ENCODE data around the gene PANK4.

The PANK4 gene

DNA sequence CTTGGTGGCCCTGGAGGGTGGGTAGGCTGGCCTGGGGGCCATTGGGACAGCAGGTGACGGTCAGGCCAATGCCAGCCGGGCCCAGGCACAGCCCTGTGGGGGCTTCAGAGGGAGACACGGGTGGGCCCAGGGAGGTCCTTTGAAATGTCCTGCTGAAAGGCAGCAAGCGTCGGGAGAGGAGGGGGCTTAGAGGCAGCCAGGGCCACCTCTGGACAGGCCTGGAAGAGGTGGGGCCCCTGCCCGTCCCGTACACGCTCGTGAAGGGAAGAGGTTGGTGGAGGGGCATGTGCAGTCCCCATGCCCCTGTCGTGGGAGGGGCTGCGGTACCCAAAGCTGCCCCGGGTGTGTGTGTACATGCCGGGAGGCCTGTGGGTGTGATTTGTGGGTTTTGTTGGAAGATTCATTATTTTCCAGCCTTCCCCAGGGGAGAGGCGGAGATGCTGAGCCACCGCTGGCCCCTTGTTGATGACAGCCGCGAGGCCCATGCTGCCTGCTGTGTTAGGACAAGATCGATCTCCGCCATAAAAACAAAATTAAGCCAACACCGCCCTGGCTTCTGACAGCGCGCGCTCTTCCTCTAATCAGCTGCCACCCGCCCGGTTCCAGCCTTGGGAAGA, 53.7 kb downstream of the PANK4 start:
- Histone ChIP-seq H3K9ac (no peak overlapping the region), H3K79me2 (ENCODE audit: insufficient read depth, low read depth) (no peaks in the 10 kb centered on the region), H3K4me1 (ENCODE audit: low read depth, poor library complexity, severe bottlenecking) (no peaks in the 10 kb centered on the region), H3K36me3 (ENCODE audit: insufficient read depth) (no peaks in the 10 kb centered on the region), H3K27ac (no peak overlapping the region), H3K4me2 (no peak overlapping the region), H4K20me1 (ENCODE audit: insufficient read depth) (no peaks in the 10 kb centered on the region), H3K4me3 (IDR thresholded peaks at IDR 0.05; ENCODE audit: insufficient read depth, low read depth, low read length) (no peak overlapping the region), H3K27me3 (ENCODE audit: insufficient read depth, low read depth) (peaks cover 98% of the 10 kb centered on the region), H2AFZ (ENCODE audit: low read depth) (no peak overlapping the region)
- TF ChIP-seq, protein P1, sequence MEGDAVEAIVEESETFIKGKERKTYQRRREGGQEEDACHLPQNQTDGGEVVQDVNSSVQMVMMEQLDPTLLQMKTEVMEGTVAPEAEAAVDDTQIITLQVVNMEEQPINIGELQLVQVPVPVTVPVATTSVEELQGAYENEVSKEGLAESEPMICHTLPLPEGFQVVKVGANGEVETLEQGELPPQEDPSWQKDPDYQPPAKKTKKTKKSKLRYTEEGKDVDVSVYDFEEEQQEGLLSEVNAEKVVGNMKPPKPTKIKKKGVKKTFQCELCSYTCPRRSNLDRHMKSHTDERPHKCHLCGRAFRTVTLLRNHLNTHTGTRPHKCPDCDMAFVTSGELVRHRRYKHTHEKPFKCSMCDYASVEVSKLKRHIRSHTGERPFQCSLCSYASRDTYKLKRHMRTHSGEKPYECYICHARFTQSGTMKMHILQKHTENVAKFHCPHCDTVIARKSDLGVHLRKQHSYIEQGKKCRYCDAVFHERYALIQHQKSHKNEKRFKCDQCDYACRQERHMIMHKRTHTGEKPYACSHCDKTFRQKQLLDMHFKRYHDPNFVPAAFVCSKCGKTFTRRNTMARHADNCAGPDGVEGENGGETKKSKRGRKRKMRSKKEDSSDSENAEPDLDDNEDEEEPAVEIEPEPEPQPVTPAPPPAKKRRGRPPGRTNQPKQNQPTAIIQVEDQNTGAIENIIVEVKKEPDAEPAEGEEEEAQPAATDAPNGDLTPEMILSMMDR (conservative IDR thresholded peaks at IDR 0.05; ENCODE audit: low read depth, low read length): no peak

DNA sequence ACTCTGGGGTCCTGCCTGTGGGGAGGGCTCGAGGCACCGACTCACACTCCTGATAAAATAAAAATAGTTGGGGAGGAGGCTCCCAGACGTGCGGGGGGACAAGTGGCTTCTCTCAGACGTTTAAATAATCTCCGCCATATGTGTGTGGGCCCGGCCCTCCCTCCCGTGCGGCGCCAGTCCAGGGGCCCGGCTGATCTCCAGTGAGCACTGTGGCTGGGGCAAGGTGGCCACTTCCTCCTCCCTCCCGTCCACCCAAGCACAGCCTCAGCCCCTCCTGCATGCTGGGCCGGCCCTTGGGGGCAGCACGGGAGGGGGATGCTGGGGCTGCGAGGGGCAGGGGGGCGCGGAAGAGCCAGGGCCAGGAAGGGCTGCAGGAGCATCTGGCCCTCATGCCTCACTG, 54.3 kb downstream of the PANK4 start:
- H3K4me1 ChIP-seq (ENCODE audit: low read depth, poor library complexity, severe bottlenecking): no peaks in the 10 kb centered on the region
- peaks cover 94% of the 10 kb centered on the region for H3K27me3 ChIP-seq (ENCODE audit: insufficient read depth, low read depth)
- H3K9ac ChIP-seq: no peak overlapping the region
- TF ChIP-seq, protein P1 (conservative IDR thresholded peaks at IDR 0.05; ENCODE audit: low read depth, low read length): no peak
- H4K20me1 ChIP-seq (ENCODE audit: insufficient read depth): no peaks in the 10 kb centered on the region
- no peak overlapping the region for H2AFZ ChIP-seq (ENCODE audit: low read depth)
- H3K27ac ChIP-seq: no peak overlapping the region
- no peak overlapping the region for H3K4me2 ChIP-seq
- H3K79me2 ChIP-seq (ENCODE audit: insufficient read depth, low read depth): no peaks in the 10 kb centered on the region
- H3K4me3 ChIP-seq (IDR thresholded peaks at IDR 0.05; ENCODE audit: insufficient read depth, low read depth, low read length): no peak overlapping the region
- H3K36me3 ChIP-seq (ENCODE audit: insufficient read depth): no peaks in the 10 kb centered on the region

DNA sequence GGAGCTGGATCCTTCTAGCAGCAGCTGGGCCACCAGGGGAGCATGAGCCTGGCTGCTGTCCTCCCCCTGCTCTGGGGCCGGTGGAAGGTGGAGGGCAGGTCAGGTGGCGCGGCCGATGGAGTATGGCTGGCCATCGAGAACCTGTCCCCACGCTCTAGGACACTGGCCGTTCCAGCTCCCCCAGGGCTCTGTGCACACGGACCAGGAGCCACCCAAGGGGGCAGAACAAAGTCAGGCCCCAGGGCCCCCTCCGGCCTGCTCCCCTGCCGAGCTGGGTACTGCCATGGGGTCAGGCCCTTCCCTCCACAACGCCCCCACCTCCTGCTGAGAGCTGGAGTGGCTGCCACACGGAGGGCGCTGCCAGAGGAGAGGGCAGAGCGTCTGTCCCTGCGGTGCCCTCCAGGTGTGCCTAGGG, 54.8 kb downstream of the PANK4 start:
- H3K9ac ChIP-seq: no peak overlapping the region
- no peak overlapping the region for H2AFZ ChIP-seq (ENCODE audit: low read depth)
- H3K4me3 ChIP-seq (IDR thresholded peaks at IDR 0.05; ENCODE audit: insufficient read depth, low read depth, low read length): no peak overlapping the region
- H3K79me2 ChIP-seq (ENCODE audit: insufficient read depth, low read depth): no peaks in the 10 kb centered on the region
- H3K36me3 ChIP-seq (ENCODE audit: insufficient read depth): no peaks in the 10 kb centered on the region
- H3K27ac ChIP-seq: no peak overlapping the region
- H3K27me3 ChIP-seq (ENCODE audit: insufficient read depth, low read depth): peaks cover 94% of the 10 kb centered on the region
- H3K4me2 ChIP-seq: no peak overlapping the region
- H4K20me1 ChIP-seq (ENCODE audit: insufficient read depth): no peaks in the 10 kb centered on the region
- H3K4me1 ChIP-seq (ENCODE audit: low read depth, poor library complexity, severe bottlenecking): no peaks in the 10 kb centered on the region
- TF ChIP-seq, protein P1 (conservative IDR thresholded peaks at IDR 0.05; ENCODE audit: low read depth, low read length): no peak

DNA sequence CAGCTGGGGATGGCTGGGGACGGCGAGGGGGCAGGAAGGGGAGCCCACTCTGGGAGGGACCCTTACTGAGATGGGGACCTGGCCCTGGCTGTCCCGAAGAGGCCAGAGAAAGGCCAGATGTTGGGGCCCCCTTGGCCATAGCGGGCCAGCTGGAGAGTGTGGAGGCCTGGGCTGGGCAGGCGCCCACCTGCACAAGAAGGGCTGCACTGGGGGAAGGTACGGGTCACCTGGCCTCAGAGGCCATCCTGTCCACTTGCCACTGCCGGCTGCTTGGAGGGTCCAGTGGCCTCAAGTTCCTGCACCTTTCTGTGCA, 55.3 kb downstream of the PANK4 start:
- Histone ChIP-seq H3K4me2 (no peak overlapping the region), H4K20me1 (ENCODE audit: insufficient read depth) (no peaks in the 10 kb centered on the region), H3K36me3 (ENCODE audit: insufficient read depth) (no peaks in the 10 kb centered on the region), H3K27me3 (ENCODE audit: insufficient read depth, low read depth) (peaks cover 93% of the 10 kb centered on the region), H3K4me3 (IDR thresholded peaks at IDR 0.05; ENCODE audit: insufficient read depth, low read depth, low read length) (no peak overlapping the region), H3K27ac (no peak overlapping the region), H2AFZ (ENCODE audit: low read depth) (no peak overlapping the region), H3K79me2 (ENCODE audit: insufficient read depth, low read depth) (no peaks in the 10 kb centered on the region), H3K4me1 (ENCODE audit: low read depth, poor library complexity, severe bottlenecking) (no peaks in the 10 kb centered on the region), H3K9ac (no peak overlapping the region)
- TF ChIP-seq, protein P1 (conservative IDR thresholded peaks at IDR 0.05; ENCODE audit: low read depth, low read length): no peak

All from KMS-11 (cell line).